HepG2 (cell line): ENCODE results near the gene FCRLA. TPM values are rescaled to one million over a fixed set of nuclear protein-coding genes. Genes with fewer than 3 reads are reported as not detected.

ENCODE experiments used
- ATAC-seq: fragments of 200-7000 bp; cut with Tn5 transposase; 3 replicates; pipeline ENCODE4 v1.9.1; 2020; ENCODE audit warnings: mild to moderate bottlenecking, moderate library complexity
- BruUV-seq: library from RNA; stranded (reverse); fragments of 400-500 nt; replicated peaks from 2 replicates; lab custom pipeline; 2021; lab: Mats Ljungman, UMichigan
- CTCF ChIA-PET: fragments of 300-600 bp; formaldehyde crosslinking; extraction: SDS; loops from one replicate; lab custom pipeline; 2021; ENCODE audit warnings: low total read pairs, inconsistent platforms, low intra/inter-chr PET ratio; lab: Yijun Ruan, JAX
- POLR2A ChIA-PET: fragments of 350-600 bp; sonication (Branson Sonifier 250); formaldehyde crosslinking; loops from one replicate; lab custom pipeline; 2020; ENCODE audit warnings: antibody characterized with exemption, inconsistent platforms; lab: Yijun Ruan, JAX
- DNase-seq: peaks from one replicate; pipeline ENCODE4 v3.0.0-alpha.2; 2015; ENCODE audit warnings: low spot score
- FAIRE-seq: peaks from 3 replicates; lab custom pipeline; 2011; peaks lifted over from hg19 to GRCh38; lab: Jason Lieb, UNC
- H2AFZ ChIP-seq: one replicate; pipeline ENCODE4 v1.6.1; 2011; ENCODE audit warnings: low read length, inconsistent platforms
- H3K27ac ChIP-seq: fragments of 300-600 bp; 3 replicates; pipeline ENCODE4 v1.8.0; 2011; ENCODE audit warnings: mixed run types, mild to moderate bottlenecking, mixed read lengths, low read length, inconsistent platforms; ENCODE audit not compliant: insufficient read depth; ENCODE audit errors: extremely low read length
- H3K27me3 ChIP-seq, 2 experiments: fragments of 200-600 bp in 1 of 2; 2 replicates in 1 of 2; 3 replicates in 1 of 2; pipeline versions ENCODE4 v1.6.0 to v1.8.0; 2011; ENCODE audit warnings: low read length in 2 of 2, mild to moderate bottlenecking in 2 of 2, moderate library complexity in 2 of 2, inconsistent platforms in 1 of 2; ENCODE audit not compliant: insufficient read depth in 2 of 2, control insufficient read depth in 1 of 2
- H3K36me3 ChIP-seq, 2 experiments: fragments of 200-600 bp in 1 of 2; replicated peaks in 1 of 2; 2 replicates in 1 of 2; 3 replicates in 1 of 2; pipeline versions ENCODE4 v1.5.1 to v1.8.0; 2011; ENCODE audit warnings: low read length in 2 of 2, inconsistent platforms in 1 of 2; ENCODE audit not compliant: insufficient read depth in 2 of 2, control insufficient read depth in 1 of 2
- H3K4me1 ChIP-seq: 2 replicates; pipeline ENCODE4 v1.5.1; 2012; ENCODE audit warnings: low read length, inconsistent platforms; ENCODE audit not compliant: insufficient read depth
- H3K4me2 ChIP-seq: 2 replicates; pipeline ENCODE4 v1.6.0; 2011; ENCODE audit warnings: low read depth, low read length, inconsistent platforms
- H3K4me3 ChIP-seq, 3 experiments: fragments of 200-600 bp in 1 of 3; sonication (generic), shearing (Covaris generic) in 1 of 3; replicated peaks in 1 of 3; 2 replicates each; pipeline ENCODE4 v1.5.1; 2011 to 2016; ENCODE audit warnings: low read length in 3 of 3, inconsistent platforms in 2 of 3, low read depth in 2 of 3, mild to moderate bottlenecking in 2 of 3, control low read depth in 1 of 3, mixed read lengths in 1 of 3; ENCODE audit not compliant: insufficient read depth in 1 of 3
- H3K79me2 ChIP-seq: one replicate; pipeline ENCODE4 v1.6.1; 2011; ENCODE audit warnings: low read length, inconsistent platforms; ENCODE audit not compliant: insufficient read depth
- H3K9ac ChIP-seq: 2 replicates; pipeline ENCODE4 v1.6.0; 2011; ENCODE audit warnings: mild to moderate bottlenecking, low read depth, low read length, inconsistent platforms; ENCODE audit not compliant: insufficient read depth
- H3K9me3 ChIP-seq: 2 replicates; pipeline ENCODE4 v1.5.1; 2012; ENCODE audit warnings: mild to moderate bottlenecking, low read length
- H4K20me1 ChIP-seq: 2 replicates; pipeline ENCODE4 v1.6.0; 2011; ENCODE audit warnings: inconsistent platforms, mild to moderate bottlenecking, low read length, moderate library complexity; ENCODE audit not compliant: insufficient read depth
- LBX2 ChIP-seq: sonication (generic); formaldehyde crosslinking; IDR thresholded peaks from 2 replicates; pipeline ENCODE4 v1.5.0; 2020; ENCODE audit warnings: missing genetic modification reagents, mild to moderate bottlenecking, borderline replicate concordance
- WGBS: methylation state at CpG from one replicate; pipeline ENCODE4 v1.1.6; 2017; ENCODE audit warnings: low lambda C conversion rate; 5-methylcytosine and 5-hydroxymethylcytosine counted together
- in situ Hi-C: cut with HindIII; loops from 2 replicates; pipeline ENCODE4 v1.10.0; 2017; ENCODE audit warnings: low pct_unique_long_range_greater_than_20kb; ENCODE audit not compliant: extremely low pct_ligation_motif_present
- intact Hi-C: fragments of 100-400 bp; cut with micrococcal nuclease; formaldehyde crosslinking; loops from one replicate; pipeline ENCODE4 v1.10.0; 2022; ENCODE audit not compliant: unreplicated experiment
- polyA plus RNA-seq, 8 experiments: library from polyadenylated mRNA; depleted of rRNA in 3 of 8; stranded (reverse) in 7 of 8; unstranded in 1 of 8; fragments of >200 nt; fragmentation: Illumina TruSeq in 4 of 8; extraction: Trizol in 4 of 8; gene quantifications; 2 replicates each; pipeline versions ENCODE4 v1.2.1 to v1.2.3, GENCODE V29; 2011 to 2016; ENCODE audit warnings: low read depth in 4 of 8, missing spikeins in 1 of 8, mixed read lengths in 1 of 8; ENCODE audit not compliant: insufficient read depth in 1 of 8
- total RNA-seq, 5 experiments: library from RNA; depleted of rRNA; stranded (reverse); fragments of >200 nt; fragmentation: Illumina TruSeq; extraction: Trizol; gene quantifications; 2 replicates each; pipeline ENCODE4 v1.2.3, GENCODE V29; 2016; ENCODE audit warnings: low read depth in 1 of 5
- TF ChIP-seq, protein P1 (sequence below), 2 experiments: fragments of 450-650 bp in 1 of 2; sonication (generic) in 1 of 2; formaldehyde crosslinking; IDR thresholded peaks; 2 replicates each; pipeline versions ENCODE4 v1.5.0 to v1.8.0; 2020 to 2022; ENCODE audit warnings: mild to moderate bottlenecking in 1 of 2, missing genetic modification reagents in 1 of 2
- TF ChIP-seq, protein P2 (sequence below): sonication (generic); formaldehyde crosslinking; IDR thresholded peaks from 2 replicates; pipeline ENCODE4 v1.5.1; 2020; ENCODE audit warnings: missing genetic modification reagents, mild to moderate bottlenecking, borderline replicate concordance

Gene FCRLA
- total and polyA plus RNA-seq, 2 of the 13 experiments (the other 11 are each of a cell fraction or from before 2014, with no cell fraction given), result not detected

- BruUV-seq, result no TSS peak
Observed at GRCh38 chr1:161710560-161710959, 3.5 kb downstream of the FCRLA start.

More at GRCh38 chr1:161710560-161710959, 3.5 kb downstream of the FCRLA start:
- H2AFZ ChIP-seq, result no peak overlapping the region
- POLR2A ChIA-PET, result no interaction called here
- in situ Hi-C loops (no loop called here), intact Hi-C loops (no loop called here)
- whole genome bisulfite sequencing, result 0% methylated on average over 4 of the region's 4 CpGs
- no peak overlapping the region for H3K27ac ChIP-seq
- H4K20me1 ChIP-seq, result no peaks in the 10 kb centered on the region
- TF ChIP-seq, protein P1, sequence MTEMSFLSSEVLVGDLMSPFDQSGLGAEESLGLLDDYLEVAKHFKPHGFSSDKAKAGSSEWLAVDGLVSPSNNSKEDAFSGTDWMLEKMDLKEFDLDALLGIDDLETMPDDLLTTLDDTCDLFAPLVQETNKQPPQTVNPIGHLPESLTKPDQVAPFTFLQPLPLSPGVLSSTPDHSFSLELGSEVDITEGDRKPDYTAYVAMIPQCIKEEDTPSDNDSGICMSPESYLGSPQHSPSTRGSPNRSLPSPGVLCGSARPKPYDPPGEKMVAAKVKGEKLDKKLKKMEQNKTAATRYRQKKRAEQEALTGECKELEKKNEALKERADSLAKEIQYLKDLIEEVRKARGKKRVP (CRISPR knock-in tag; IDR thresholded peaks at IDR 0.05), result peak in 1 of 2 experiments; percentile 45; a peak in 1 of 4 replicates
- TF ChIP-seq, protein P2, sequence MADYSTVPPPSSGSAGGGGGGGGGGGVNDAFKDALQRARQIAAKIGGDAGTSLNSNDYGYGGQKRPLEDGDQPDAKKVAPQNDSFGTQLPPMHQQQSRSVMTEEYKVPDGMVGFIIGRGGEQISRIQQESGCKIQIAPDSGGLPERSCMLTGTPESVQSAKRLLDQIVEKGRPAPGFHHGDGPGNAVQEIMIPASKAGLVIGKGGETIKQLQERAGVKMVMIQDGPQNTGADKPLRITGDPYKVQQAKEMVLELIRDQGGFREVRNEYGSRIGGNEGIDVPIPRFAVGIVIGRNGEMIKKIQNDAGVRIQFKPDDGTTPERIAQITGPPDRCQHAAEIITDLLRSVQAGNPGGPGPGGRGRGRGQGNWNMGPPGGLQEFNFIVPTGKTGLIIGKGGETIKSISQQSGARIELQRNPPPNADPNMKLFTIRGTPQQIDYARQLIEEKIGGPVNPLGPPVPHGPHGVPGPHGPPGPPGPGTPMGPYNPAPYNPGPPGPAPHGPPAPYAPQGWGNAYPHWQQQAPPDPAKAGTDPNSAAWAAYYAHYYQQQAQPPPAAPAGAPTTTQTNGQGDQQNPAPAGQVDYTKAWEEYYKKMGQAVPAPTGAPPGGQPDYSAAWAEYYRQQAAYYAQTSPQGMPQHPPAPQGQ, result no peak
- TF ChIP-seq LBX2 (CRISPR knock-in tag), result no peak
- ATAC-seq (no peak), FAIRE-seq (no peak), DNase-seq (no peak)
- CTCF ChIA-PET, result no interaction called here
- H3K27me3 ChIP-seq, result no peaks in the 10 kb centered on the region; a peak in 3 of 5 replicates
- H3K79me2 ChIP-seq, result no peaks in the 10 kb centered on the region
- no peaks in the 10 kb centered on the region for H3K4me1 ChIP-seq
- no peak overlapping the region for H3K4me3 ChIP-seq
- no peak overlapping the region for H3K9ac ChIP-seq
- no peak overlapping the region for H3K4me2 ChIP-seq
- no peaks in the 10 kb centered on the region for H3K36me3 ChIP-seq
- H3K9me3 ChIP-seq, result no peaks in the 10 kb centered on the region
